Hepatocyte (in vitro differentiated cells): ENCODE data around the gene CFB.

Source experiments
- EZH2 ChIP-seq: fragments of 200-600 bp; sonication (generic); IDR thresholded peaks from 2 replicates; pipeline ENCODE4 v1.6.1; 2016; ENCODE audit warnings: antibody characterized with exemption, mild to moderate bottlenecking, borderline replicate concordance
- EZH2phosphoT487 ChIP-seq: fragments of 200-600 bp; sonication (generic); IDR thresholded peaks from one replicate; pipeline ENCODE4 v1.6.1; 2018; ENCODE audit warnings: antibody characterized with exemption, mild to moderate bottlenecking, low read depth, moderate library complexity; ENCODE audit not compliant: unreplicated experiment, severe bottlenecking
- TF ChIP-seq, protein P1 (sequence below): fragments of 200-600 bp; sonication (generic); IDR thresholded peaks from 2 replicates; pipeline ENCODE4 v1.5.1; 2016; ENCODE audit warnings: antibody characterized with exemption, mild to moderate bottlenecking; ENCODE audit not compliant: poor library complexity

DNA sequence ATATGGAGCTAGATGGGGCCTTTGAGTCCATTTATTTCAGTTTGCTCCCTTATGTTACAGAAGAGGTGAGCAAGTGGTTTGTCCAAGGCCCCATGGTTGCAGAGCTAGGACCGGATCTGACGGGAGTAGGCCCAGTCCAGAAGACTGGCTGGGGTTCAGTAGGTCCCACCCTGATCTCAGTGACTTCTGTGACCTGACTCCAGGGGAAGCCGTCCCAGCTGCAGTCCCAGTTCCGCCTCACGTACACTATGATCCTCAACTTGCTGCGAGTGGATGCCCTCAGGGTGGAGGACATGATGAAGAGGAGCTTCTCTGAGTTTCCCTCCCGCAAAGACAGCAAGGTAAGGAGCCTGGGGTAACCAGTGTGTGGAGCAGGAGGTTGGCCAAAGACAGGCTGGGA is 20.6 kb downstream of the CFB start:
- TF ChIP-seq, protein P1, sequence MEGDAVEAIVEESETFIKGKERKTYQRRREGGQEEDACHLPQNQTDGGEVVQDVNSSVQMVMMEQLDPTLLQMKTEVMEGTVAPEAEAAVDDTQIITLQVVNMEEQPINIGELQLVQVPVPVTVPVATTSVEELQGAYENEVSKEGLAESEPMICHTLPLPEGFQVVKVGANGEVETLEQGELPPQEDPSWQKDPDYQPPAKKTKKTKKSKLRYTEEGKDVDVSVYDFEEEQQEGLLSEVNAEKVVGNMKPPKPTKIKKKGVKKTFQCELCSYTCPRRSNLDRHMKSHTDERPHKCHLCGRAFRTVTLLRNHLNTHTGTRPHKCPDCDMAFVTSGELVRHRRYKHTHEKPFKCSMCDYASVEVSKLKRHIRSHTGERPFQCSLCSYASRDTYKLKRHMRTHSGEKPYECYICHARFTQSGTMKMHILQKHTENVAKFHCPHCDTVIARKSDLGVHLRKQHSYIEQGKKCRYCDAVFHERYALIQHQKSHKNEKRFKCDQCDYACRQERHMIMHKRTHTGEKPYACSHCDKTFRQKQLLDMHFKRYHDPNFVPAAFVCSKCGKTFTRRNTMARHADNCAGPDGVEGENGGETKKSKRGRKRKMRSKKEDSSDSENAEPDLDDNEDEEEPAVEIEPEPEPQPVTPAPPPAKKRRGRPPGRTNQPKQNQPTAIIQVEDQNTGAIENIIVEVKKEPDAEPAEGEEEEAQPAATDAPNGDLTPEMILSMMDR = no peak
- no peak for TF ChIP-seq EZH2phosphoT487
- no peak for TF ChIP-seq EZH2
